Measurements from ENCODE around the gene PCSK6. TPM values are rescaled to one million over a fixed set of nuclear protein-coding genes. Genes with fewer than 3 reads are reported as not detected.
"Not testable (repeated sequence)": the region's sequence is repeated elsewhere in the genome, so short reads cannot be mapped to it uniquely, and the experiment has no call there.

The PCSK6 gene
- total RNA-seq, 4 donors from 2014 or later, result 9.7 to 20.5 (median 13.1) TPM

DNA sequence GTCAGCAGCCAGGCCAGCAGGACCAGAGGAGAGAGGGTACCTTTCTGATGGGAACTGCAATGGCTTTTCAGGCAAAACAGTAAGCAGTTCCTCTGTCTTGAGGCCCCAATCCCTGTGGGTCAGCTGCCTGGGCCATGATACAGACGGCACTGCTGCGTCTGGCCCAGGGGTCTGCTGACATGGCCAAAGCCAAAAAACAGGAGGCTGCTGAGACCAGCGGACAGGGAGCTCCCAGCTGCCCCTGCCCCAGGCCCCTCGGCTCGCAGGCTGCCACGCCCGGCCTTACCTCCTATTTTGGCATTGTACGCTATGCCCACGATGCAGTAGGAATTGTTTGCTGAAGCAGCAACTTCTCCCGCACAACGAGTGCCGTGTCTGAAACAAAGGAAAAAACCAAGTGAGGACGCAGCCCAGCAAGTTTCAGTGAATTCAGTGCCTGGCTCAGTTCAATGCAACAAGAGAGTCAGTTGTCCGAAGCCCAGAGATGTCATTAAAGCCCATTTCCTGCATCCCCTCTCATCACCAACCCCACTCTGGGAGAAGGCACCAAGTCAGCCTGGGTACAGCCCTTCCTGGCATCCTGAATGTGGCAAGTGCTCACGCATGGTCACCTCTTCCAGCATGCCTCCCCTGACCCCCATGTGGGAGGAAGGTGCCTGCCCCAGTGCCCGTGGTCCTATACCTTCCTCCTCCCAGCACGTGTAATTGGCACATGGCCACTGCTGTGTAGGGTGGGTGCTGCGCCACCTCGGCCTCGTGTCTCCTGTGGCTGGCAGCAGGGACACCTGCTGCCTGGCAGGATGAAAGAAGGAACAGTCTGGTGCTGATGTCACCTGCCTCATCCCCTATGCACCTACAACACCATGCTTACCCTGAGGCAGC, 61.7 kb downstream of the PCSK6 start:
- TF ChIP-seq, protein P1, sequence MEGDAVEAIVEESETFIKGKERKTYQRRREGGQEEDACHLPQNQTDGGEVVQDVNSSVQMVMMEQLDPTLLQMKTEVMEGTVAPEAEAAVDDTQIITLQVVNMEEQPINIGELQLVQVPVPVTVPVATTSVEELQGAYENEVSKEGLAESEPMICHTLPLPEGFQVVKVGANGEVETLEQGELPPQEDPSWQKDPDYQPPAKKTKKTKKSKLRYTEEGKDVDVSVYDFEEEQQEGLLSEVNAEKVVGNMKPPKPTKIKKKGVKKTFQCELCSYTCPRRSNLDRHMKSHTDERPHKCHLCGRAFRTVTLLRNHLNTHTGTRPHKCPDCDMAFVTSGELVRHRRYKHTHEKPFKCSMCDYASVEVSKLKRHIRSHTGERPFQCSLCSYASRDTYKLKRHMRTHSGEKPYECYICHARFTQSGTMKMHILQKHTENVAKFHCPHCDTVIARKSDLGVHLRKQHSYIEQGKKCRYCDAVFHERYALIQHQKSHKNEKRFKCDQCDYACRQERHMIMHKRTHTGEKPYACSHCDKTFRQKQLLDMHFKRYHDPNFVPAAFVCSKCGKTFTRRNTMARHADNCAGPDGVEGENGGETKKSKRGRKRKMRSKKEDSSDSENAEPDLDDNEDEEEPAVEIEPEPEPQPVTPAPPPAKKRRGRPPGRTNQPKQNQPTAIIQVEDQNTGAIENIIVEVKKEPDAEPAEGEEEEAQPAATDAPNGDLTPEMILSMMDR (IDR thresholded peaks at IDR 0.05), result no peak
- ATAC-seq (ENCODE audit: low FRiP score) (no peak), DNase-seq (ENCODE audit: low spot score) (no peak)

DNA sequence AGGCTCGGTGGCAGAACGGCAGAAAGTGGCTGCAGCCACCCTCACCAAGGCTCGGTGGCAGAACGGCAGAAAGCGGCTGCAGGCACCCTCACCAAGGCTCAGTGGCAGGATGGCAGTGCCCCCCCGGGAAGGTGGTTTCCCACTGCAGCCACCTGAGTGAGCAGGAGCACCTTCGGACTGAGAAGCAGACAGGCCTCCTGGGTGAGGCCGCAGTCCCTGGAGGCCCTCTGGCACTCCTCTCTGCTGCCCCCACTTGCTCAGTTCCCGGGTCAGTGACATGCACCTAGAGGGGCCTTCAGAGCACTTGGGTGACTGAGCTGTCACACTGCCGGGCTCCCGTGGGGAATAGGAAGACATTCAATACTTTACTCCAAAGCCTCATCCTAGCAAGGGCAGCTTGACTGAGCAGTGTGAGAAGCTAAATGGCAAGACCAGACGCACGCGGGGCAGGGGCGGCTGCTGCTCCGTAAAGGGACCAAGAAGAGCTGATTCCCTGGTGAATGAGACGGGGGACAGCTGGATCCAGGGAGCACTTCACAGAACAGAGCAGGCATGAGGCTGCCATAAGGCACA, 62.7 kb downstream of the PCSK6 start:
- DNase-seq (ENCODE audit: low spot score), result no peak
- no peak for ATAC-seq (ENCODE audit: low FRiP score)
- TF ChIP-seq, protein P1 (IDR thresholded peaks at IDR 0.05), result no peak

DNA sequence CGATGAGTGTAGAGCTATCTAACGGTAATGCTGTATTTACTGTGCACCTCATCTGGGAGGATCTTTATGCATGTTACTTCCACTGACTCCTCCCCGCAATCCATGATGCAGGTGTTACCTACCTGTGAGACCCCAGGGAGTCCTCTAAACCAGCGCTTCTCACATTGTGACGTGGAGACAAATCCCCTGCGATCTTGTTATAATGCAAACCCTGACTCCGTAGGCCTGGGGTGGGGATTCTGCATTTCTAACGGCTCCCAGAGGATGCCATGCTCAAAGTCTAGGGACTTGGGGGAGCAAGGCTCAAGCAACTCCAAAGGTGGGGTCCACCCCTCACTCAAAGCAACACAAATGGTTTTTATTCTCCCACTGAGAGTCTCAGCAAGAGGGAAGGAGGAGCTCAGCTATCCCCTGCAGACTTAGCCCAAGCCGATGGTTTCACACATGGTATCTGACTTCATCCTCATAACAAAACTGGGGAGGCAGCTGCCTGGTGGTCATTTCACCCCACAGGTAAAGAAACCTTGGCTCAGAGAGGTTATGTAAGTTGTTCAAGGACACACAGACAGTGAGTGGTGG, 63.6 kb downstream of the PCSK6 start:
- no peak for DNase-seq (ENCODE audit: low spot score)
- TF ChIP-seq, protein P1 (IDR thresholded peaks at IDR 0.05), result no peak
- no peak for ATAC-seq (ENCODE audit: low FRiP score)

DNA sequence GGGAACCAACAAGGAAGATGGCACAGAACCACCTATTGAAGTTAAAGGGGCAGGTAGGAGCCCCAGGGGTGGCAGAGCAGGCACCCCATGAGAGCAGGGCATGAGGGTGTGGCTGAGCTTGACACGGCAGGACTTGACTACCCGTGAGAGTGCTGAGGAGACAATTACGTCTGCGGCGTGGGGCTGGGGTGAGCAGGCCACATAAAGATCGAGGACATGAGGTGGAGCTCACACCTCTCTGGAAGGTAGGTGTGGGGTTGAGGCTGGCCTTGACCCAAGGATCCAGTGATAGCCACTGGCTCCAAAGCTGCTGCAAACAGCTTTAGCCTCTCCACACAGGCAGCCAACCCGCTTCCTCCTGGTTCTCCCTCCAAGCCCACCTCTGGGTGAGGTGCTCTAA, 64.5 kb downstream of the PCSK6 start:
- ATAC-seq (ENCODE audit: low FRiP score) (no peak), DNase-seq (ENCODE audit: low spot score) (no peak)
- TF ChIP-seq, protein P1 (IDR thresholded peaks at IDR 0.05), result no peak

DNA sequence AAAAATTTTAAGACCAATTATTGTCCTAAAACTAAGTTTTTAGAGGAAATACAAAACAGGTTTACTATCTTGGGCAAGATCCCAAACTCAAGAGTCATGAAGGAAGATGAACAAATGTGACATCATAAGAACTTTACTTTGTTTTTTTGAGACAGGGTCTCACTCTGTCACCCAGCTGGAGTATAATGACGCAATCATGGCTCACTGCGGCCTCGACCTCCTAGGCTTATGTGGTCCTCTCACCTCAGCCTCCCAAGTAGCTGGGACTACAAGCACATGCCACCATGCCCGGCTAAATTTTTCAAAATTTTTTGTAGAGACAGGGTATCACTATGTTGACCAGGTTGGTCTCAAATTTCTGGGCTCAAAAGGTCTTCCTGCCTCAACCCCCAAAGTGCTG, 69.3 kb downstream of the PCSK6 start:
- DNase-seq (ENCODE audit: low spot score), result no peak
- TF ChIP-seq, protein P1 (IDR thresholded peaks at IDR 0.05), result no peak
- ATAC-seq (ENCODE audit: low FRiP score), result no peak

DNA sequence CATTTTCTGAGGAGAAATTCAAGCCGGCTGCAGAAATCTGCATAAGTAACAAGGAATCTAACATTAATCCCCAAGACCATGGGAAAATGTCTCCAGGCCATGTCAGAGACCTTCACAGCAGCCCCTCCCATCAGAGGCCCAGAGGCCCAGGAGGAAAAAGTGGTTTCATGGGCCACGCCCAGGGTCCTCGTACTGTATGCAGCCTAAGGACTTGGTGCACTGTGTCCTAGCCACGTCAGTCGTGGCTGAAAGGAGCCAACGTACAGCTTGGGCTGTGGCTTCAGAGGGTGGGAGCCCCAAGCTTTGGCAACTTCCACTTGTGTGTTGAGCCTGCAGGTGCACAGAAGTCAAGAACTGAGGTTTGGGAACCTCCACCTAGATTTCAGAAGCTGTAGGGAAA, 73.0 kb downstream of the PCSK6 start:
- not testable (repeated sequence) for ATAC-seq (ENCODE audit: low FRiP score)

DNA sequence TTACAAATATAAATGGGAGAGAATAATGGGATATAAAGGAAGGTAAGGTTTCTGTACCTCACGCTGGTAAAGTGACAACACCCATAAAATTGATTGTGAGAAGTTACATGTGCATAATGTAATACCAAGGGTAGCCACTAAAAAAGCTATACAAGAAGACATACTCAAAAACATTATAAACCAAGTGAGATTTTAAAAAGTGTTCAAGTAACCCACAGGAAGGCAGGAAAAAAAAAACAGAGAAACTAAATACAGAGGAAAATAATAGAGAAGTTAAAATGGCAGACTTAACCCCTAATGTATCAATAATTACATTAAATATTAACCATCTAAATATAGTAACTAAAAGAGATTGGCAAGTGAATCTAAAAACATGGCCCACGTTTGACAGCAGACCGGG, 76.3 kb downstream of the PCSK6 start:
- TF ChIP-seq, protein P1 (IDR thresholded peaks at IDR 0.05), result no peak
- no peak for ATAC-seq (ENCODE audit: low FRiP score)

More for the DNA sequence above, 73.0 kb downstream of the PCSK6 start:
- DNase-seq (ENCODE audit: low spot score), result not testable (repeated sequence)

More for the DNA sequence above, 76.3 kb downstream of the PCSK6 start:
- DNase-seq (ENCODE audit: low spot score), result no peak

All from omental fat pad (tissue), 4 donors.